GOT3 (cell line): ENCODE measurements around the gene APBA2.

Source experiments
- DNase-seq: peaks from one replicate; lab custom pipeline; 2025; ENCODE audit warnings: mixed read lengths; lab: John Stamatoyannopoulos, UW

APBA2 gene

DNA sequence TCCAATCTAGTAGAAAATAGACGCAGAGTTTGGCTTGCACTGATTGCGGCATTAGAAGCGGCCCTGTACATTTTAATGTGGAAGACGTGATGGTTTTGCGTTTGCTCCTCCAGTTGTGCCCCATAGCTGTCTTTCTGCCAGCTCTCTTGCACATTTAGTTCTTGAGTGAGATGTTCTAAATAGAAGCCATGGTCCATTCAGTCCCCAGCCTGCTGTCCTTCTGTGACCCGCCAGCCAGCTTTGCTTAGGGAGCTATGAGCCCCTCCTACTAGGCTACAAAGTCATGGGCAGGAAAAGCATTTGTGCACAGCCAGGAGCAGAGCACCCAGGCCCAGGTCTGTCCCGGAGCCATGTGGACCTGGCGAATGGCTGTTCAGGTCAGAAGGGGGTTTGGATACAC is 50.3 kb downstream of the APBA2 start:
- DNase-seq: no peak

DNA sequence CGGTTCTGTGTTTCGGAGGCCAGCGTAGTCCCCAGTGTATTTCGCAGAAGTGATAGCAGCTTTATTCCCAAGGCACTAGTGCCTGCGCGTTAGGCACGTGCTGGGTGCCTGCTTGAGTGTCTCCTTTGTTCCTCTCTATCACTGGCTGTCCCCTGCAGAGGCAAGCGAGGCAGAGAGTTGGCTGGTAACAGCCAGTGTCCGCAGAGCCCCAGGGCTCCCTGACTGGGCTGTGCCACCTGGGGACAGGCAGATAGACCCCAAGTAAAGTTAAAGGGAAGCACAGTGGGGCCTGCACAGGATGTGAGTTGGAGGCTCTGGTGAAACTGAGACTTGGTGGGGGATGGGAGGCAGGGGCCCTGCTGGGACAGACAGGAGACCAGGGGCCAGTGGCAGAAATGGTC is 50.7 kb downstream of the APBA2 start:
- DNase-seq: no peak

DNA sequence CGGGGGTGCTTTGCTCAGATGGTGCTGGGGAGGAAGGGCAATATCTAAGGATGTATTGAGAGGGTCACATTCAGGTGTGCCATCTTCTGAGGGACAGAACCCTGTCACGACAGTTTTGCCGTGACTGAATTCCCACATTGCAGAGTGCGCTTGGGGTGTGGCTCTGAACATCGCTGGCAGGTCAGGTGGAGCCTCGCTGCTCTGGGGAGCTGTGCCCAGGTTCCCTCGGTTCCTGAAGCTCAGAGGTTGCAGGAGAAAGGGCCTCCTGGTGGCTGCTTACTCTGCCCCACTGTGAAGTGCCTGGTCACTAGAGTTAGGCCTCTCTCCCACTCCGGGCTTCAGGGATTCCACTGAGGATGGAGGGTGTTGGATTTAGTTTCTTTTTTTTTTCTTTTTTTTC is 51.5 kb downstream of the APBA2 start:
- no peak for DNase-seq

DNA sequence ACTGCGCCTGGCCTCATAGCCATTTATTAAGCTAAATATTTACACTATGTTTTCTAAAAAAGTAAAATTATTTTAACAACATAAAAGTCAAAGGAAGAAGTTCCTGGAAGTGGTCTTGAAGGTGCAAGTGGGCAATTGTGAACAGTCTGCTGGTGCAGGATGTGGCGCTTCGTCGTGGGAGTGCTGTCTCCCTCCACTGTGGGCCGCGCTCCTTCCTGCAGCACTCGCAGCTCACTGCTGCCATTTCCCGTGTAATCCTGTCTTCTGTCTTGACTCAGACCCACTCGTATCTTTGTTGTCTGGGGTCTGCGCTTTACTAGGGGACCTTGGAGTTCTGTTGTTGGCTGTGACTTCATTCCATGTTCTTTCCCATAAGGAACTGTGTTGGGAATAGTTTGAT is 56.3 kb downstream of the APBA2 start:
- no peak for DNase-seq

DNA sequence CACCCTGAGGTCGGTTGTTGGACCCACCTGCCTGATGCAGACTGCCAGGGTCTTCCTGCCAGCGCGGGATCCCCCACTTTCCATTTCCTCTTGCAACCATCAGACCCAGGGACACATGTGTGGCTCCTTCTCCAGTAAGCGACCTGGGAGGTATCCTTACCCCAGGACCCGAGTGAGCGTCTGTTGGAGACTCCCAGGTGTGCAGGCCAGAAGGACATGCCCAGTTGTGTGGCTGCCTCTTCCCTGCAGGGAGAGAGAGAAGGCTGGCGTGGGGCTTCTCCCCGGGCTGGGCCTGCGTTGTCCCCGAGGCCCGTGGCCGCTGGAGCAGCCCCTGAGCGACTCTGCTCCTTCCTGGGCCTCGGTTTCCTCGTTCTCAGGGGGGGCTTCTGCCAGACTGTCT is 56.8 kb downstream of the APBA2 start:
- no peak for DNase-seq

GRCh38 chr15:28943146-28943545 is 57.4 kb downstream of the APBA2 start:
- no peak for DNase-seq

- no peak for DNase-seq
Observed at GRCh38 chr15:28943611-28944230, 57.9 kb downstream of the APBA2 start.

GRCh38 chr15:28944286-28944685 is 58.5 kb downstream of the APBA2 start:
- no peak for DNase-seq

DNA sequence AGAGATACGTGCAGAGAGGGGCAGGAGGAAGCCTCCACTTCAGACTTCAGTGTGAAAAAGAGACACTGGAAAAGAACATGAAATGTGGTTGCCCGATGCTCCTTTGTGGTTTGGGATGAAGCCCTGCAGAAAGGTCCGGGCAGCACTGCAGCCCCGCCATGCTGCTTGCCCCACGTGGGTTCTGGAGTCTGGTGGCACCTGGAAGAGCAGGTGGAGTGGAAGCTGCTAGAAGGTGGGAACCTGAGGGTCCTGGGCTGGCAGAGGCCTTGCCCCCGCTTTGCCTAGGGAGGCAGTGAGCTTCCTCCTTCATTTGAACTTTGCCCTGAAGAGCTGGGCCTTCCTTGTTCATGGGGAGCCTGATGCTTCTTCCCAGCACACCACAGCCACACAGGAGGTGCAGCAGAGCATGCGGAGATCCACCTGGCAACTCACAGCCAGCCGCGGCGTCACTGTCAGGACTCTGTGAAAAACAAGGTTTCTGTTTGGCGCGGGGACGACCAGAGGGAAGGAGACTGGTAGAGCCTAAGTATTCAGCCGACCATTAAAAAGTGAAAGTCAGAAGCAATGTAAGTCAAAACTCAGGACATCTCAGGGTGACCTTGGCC is 59.0 kb downstream of the APBA2 start:
- no peak for DNase-seq

GRCh38 chr15:28945626-28946230 is 60.0 kb downstream of the APBA2 start:
- DNase-seq: no peak

GRCh38 chr15:28946803-28947202 is 61.0 kb downstream of the APBA2 start:
- DNase-seq: no peak

DNA sequence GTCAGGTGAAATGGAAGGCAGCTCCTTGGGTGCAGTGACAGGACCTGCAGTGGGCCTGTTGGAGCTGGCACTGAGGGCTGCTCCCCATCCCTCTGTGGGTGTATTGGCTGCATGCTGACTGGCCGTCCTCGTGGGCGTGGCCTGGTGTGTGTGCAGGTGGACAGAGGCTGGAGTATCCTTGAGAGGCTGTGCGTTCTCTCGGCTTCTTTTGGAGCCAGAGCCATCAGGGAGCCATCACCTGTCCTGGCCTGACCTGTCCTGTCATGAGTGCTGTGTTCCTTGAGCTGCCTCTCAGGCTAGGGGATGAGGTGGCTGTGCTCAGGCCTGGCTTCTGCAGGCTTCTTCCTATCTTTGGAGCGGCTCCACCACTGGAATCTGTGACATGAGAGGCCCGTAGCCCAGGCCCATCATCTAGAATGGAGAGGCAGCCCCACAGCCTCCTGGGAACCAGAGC is 61.5 kb downstream of the APBA2 start:
- no peak for DNase-seq

DNA sequence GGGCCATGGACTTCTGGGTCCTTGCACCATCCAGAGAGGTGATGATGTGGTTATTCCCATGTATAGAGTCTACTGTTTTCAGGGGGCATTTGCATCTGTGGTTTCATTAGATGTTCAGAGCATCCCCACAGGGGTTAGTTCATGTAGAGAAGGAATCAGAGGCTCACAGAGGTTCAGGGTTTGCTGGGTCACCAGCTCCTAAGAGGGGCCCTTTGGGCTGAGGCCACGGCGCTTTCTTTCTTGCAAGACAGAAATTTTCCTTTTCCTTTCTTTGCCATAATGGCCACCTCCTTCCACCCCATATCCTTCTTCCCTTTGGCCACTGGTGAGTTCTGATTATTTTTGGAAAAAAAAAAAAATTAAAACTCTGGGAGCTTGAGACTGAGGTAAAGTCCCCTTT is 62.3 kb downstream of the APBA2 start:
- DNase-seq: no peak

DNA sequence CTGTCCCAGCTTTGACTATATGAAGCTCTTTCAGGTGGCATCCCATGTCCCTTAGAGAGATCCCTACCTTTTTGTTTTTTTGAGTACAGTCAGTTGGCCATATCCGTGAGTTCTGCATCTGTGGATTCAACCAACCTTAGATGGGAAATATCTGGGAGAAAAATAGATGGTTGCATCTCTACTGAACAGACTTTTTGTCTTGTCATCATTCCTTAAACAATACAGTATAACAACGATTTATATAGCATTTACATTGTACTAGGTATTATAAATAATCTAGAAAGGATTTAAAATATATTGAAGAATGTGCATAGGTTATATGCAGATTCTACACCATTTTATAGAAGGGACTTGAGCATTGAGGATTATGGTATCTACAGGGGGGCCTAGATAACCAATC is 65.1 kb downstream of the APBA2 start:
- DNase-seq: no peak

DNA sequence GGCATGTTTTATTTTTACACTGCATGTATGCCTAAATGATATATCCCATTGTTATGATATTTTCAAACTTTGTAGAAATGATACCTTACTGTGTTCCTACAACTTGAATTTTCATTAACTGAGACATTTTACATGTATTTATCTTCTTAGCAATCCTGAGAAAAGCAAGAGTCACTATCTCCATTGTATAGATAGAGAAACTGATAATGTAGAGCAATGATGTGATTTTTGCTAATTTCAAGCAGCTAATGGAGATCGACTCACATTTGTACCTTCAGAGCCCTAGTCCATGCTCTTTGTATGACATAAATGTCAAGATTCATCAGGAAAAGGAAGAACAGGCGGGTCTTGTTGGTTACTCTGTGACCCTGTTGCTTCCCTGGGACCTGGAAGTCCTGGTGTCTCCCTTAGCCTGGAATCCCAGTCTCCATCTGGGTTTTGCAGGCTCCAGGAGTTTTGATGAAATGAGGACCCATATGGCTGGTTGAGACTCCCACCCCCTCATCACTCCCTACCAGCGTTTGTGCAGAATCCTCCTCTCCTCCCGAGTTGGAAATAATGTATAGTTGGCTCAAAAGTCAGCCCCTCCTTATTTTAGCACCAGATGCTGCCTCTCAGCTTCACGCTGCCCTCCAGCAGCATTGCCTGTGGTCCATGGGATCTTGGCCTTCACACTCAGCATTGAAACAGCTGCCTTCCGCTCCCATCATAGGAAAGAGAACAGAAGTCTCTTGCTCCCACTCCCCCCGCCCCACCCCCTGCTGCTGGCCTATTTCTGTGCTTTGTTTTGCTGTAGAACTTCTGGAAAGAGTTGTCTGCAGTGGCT is 67.1 kb downstream of the APBA2 start:
- DNase-seq: no peak

GRCh38 chr15:28953573-28954195 is 67.9 kb downstream of the APBA2 start:
- no peak for DNase-seq

DNA sequence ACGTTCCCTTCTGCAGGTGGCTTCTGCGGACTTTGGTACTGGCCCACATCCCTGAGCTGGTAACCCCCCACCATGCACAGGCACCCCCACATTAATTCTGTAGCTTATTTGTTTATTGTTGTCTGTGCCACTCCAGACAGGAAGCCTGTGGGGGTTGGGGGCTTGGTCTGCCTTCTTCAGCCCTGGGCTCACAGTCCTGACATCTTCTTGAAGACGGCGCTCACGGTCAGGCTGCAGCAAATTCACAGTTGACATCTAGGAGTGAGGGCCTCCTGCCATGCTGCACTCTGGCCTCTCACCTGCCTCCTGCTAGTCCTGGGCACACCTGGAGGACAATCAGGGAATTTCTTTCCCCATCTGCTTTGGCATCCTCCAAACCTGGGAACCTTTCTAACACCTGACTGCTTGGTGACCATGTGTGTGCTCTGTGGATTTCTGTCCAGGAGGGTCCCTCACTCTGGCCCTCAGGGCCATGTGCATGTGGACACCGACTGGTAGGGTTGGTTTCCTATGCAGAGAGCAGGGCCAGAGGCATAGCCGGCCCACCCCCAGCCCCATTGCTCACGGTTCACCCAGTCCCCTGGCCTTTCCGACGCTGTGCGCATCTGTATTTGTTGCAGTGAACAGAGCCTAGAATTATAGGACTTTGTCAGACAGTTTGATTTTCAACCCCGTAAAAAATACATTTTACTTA is 68.8 kb downstream of the APBA2 start:
- no peak for DNase-seq

DNA sequence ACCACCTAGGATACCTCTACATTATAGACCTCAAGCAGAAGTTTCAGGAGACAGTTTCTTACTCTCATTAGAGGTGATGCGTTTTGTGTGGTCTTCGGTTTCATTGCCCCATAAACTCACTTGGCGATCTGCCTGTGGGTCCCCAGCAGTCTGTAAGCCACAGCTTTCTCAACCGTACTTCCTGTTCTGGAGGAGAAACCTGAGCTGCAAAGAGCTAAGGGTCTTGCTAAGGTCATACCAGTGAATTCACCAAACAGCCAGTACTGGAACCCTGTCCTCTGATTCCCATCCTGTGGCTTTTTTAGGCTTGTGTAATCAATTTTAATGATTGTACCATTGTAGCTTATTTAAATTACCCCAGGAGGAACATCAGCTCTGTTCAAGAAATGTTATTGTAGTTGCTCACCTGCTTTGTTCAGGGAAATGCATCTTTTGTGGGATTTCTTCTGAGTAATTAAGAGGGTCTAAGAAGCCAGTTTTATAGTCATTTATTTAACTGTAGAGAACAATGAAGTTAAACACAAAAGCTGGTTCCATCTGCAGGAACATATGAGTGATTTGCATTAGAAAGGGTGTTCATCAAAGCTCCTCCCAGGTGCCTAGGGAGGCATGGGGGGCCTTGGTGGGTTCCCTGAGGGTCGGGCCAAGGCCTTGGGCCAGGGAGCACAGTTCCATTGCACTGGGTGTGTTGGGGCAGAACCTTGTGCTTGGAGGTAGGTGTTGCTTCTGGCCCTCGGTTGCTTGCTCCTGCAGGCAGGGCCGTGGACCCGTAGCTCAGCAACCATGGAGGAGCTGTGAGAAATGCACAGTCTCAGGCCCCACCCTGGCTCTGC is 69.6 kb downstream of the APBA2 start:
- DNase-seq: no peak

DNA sequence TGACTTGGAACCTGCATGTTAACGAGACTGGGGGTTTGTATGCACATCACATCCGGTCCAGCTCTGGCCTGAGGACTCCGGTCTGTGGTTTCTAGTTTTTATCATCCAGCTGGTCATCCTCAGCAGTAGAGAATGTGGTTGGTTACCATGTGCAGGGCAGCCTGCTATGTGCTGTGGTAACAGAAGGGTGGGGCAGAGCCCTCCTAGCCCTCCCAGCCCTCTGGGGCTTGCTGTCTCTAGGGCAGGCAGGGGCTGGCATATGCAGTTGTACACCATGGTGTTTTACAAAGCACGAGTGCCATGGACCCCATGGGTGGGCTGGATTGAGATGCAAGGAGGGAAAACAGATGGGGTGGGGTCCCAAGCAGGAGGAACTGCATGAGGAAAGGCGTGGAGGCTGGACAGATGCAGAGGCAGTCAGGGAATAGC is 70.2 kb downstream of the APBA2 start:
- no peak for DNase-seq

DNA sequence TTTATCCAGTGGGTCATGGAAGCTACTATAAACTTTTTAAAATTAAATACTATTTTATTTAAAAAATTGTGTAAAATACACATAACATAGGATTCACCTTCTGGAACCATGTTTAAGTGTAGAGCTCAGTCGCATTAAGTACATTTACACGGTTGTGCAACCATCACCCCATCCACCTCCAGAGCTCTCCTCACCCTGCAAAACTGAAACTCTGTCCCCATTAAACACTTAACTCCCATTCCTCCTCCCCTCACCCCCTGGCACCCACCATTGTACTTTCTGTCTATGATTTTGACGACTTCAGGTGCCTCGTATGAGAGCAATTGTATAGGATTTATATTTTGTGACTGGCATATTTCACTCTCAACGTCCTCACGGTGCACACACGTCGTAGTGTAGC is 70.7 kb downstream of the APBA2 start:
- DNase-seq: no peak
